Measurements from ENCODE around the gene CPSF7.
"Not testable (repeated sequence)": the region's sequence is repeated elsewhere in the genome, so short reads cannot be mapped to it uniquely, and the experiment has no call there.

The CPSF7 gene

GRCh38 chr11:61390161-61390560 is 39.6 kb downstream of the CPSF7 start:
- DNase-seq (ENCODE audit: extremely low read depth in 1 of 2, low read depth in 1 of 2) = no peak

- DNase-seq (ENCODE audit: extremely low read depth in 1 of 2, low read depth in 1 of 2) = no peak
These were observed 45.2 kb downstream of the CPSF7 start for GRCh38 chr11:61384271-61385242.

- DNase-seq (ENCODE audit: extremely low read depth in 1 of 2, low read depth in 1 of 2) = not testable (repeated sequence)
These were observed 45.9 kb downstream of the CPSF7 start for GRCh38 chr11:61383859-61384258.

- no peak for DNase-seq (ENCODE audit: extremely low read depth in 1 of 2, low read depth in 1 of 2)
These were observed 48.9 kb downstream of the CPSF7 start for GRCh38 chr11:61380884-61381283.

GRCh38 chr11:61378713-61379313 is 51.0 kb downstream of the CPSF7 start:
- no peak for DNase-seq (ENCODE audit: extremely low read depth in 1 of 2, low read depth in 1 of 2)

- DNase-seq (ENCODE audit: extremely low read depth in 1 of 2, low read depth in 1 of 2) = no peak
These were observed 52.2 kb downstream of the CPSF7 start for GRCh38 chr11:61377461-61378160.

- no peak for DNase-seq (ENCODE audit: extremely low read depth in 1 of 2, low read depth in 1 of 2)
These were observed 54.0 kb downstream of the CPSF7 start for GRCh38 chr11:61375761-61376108.

GRCh38 chr11:61372659-61373420 is 56.9 kb downstream of the CPSF7 start:
- no peak for DNase-seq (ENCODE audit: extremely low read depth in 1 of 2, low read depth in 1 of 2)

GRCh38 chr11:61370349-61371005 is 59.3 kb downstream of the CPSF7 start:
- DNase-seq (ENCODE audit: extremely low read depth in 1 of 2, low read depth in 1 of 2) = no peak

- no peak for DNase-seq (ENCODE audit: extremely low read depth in 1 of 2, low read depth in 1 of 2)
These were observed 60.1 kb downstream of the CPSF7 start for GRCh38 chr11:61369372-61370348.

GRCh38 chr11:61368646-61369045 is 61.1 kb downstream of the CPSF7 start:
- no peak for DNase-seq (ENCODE audit: extremely low read depth in 1 of 2, low read depth in 1 of 2)

- DNase-seq (ENCODE audit: extremely low read depth in 1 of 2, low read depth in 1 of 2) = no peak
These were observed 62.4 kb downstream of the CPSF7 start for GRCh38 chr11:61367406-61367805.

- DNase-seq (ENCODE audit: extremely low read depth in 1 of 2, low read depth in 1 of 2) = no peak
These were observed 65.6 kb downstream of the CPSF7 start for GRCh38 chr11:61364012-61364675.

- DNase-seq (ENCODE audit: extremely low read depth in 1 of 2, low read depth in 1 of 2) = no peak
These were observed 67.3 kb downstream of the CPSF7 start for GRCh38 chr11:61362542-61362875.

- peak; percentile 60 to 75 for DNase-seq (ENCODE audit: extremely low read depth in 1 of 2, low read depth in 1 of 2)
These were observed 67.8 kb downstream of the CPSF7 start, which contains the start of the genes CYB561A3 and TMEM138 for GRCh38 chr11:61361741-61362541. TSS of gene CYB561A3 (minus strand) at chr11:61361882. CDS start at chr11:61356713, 5,169 bp downstream. TSS of gene TMEM138 (plus strand) at chr11:61362374. CDS start at chr11:61364391, 2,017 bp downstream.

- no peak for DNase-seq (ENCODE audit: extremely low read depth in 1 of 2, low read depth in 1 of 2)
These were observed 68.5 kb downstream of the CPSF7 start for GRCh38 chr11:61361237-61361740.

GRCh38 chr11:61359516-61359915 is 70.3 kb downstream of the CPSF7 start:
- no peak for DNase-seq (ENCODE audit: extremely low read depth in 1 of 2, low read depth in 1 of 2)

GRCh38 chr11:61358566-61358965 is 71.2 kb downstream of the CPSF7 start:
- no peak for DNase-seq (ENCODE audit: extremely low read depth in 1 of 2, low read depth in 1 of 2)

Data from activated CD8-positive, alpha-beta memory T cell treated with anti-CD3 and anti-CD28 coated beads for 1 hour (primary cell).